Activated CD8-positive, alpha-beta memory T cell treated with anti-CD3 and anti-CD28 coated beads, Interleukin-2, amount 50 U/mL, for 1 hour (primary cell): ENCODE measurements around the gene PRMT7.
A peak's percentile ranks its signal among the peaks of the same experiment; 100 is the strongest.

Experiments
- DNase-seq: peaks from one replicate; pipeline ENCODE4 v3.0.0-alpha.2; 2020; ENCODE audit errors: extremely low read depth

Gene PRMT7, protein sequence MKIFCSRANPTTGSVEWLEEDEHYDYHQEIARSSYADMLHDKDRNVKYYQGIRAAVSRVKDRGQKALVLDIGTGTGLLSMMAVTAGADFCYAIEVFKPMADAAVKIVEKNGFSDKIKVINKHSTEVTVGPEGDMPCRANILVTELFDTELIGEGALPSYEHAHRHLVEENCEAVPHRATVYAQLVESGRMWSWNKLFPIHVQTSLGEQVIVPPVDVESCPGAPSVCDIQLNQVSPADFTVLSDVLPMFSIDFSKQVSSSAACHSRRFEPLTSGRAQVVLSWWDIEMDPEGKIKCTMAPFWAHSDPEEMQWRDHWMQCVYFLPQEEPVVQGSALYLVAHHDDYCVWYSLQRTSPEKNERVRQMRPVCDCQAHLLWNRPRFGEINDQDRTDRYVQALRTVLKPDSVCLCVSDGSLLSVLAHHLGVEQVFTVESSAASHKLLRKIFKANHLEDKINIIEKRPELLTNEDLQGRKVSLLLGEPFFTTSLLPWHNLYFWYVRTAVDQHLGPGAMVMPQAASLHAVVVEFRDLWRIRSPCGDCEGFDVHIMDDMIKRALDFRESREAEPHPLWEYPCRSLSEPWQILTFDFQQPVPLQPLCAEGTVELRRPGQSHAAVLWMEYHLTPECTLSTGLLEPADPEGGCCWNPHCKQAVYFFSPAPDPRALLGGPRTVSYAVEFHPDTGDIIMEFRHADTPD

DNA sequence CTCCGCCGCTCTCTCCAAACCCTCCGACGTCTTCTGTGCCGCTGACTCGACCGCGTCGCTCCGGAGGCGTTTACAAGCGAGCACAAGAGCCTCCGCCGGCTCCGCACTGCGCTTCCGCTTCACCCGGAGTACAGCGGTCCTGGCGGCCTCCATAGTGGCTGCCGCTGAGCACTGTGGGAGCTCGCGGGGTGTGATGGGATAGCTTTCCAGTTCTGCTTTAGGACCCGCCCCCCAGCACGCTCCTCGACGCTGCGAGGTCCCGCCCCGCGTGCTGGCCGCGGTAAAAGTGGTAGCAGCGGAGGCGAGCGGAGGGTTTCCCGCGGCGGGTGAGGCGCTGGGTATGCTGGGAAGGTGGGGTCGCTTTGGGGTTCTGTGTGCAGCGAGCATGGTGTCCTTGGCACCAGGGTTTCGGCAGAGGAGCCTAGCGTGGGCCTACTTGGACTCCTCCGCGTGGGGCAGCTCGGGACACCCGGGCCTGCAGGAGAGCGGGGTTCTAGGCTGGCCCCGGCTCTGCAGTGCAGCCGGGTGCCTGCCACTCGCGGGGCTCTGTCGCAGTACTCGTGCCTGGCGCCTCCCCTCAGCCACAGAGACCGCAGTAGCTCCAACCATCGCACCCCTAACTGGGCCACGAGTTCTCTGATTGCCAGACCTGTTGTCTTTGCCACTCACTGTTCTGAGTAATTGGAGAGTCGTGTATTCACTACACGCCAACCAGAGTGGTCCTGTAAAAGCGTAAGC is at the start of gene PRMT7, which contains the start of gene SLC7A6OS:
Gene PRMT7 (plus strand): TSS at position 246 of the 738 bp plus-strand sequence. CDS start 4,961 bp downstream, outside the sequence.
Gene SLC7A6OS (minus strand): TSS at position 173 of the 738 bp plus-strand sequence. CDS start 20 bp downstream, at position 153.
- DNase-seq: peak; percentile 78

DNA sequence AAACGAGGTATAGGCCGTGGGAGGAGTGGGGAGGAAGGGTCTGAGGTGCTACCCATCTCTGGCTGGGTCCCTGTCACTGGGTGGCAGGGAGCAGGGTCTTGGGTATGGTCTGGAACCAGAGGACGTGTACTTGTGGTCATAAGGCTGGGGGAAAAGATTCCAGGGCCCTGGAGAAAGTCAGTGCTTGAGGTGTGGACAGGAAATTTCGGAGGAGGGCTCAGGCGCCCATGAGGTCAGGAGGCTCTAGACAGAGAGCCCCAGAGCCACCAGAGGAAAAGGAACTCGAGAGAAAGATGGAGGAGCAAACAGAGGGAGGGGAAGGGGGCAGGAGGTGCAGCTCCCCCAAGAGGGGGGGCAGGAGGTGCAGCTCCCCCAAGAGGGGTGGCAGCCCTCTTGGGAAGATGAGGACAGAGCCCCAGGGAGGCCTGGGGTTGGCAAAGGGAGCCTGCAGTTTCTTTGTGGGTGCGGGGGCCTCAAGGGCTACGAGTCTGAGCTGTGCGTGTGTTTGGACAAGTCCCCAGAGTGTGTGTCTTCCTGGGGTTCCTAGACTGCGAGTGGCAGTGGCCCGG is 47.2 kb upstream of the PRMT7 start:
- no peak for DNase-seq

DNA sequence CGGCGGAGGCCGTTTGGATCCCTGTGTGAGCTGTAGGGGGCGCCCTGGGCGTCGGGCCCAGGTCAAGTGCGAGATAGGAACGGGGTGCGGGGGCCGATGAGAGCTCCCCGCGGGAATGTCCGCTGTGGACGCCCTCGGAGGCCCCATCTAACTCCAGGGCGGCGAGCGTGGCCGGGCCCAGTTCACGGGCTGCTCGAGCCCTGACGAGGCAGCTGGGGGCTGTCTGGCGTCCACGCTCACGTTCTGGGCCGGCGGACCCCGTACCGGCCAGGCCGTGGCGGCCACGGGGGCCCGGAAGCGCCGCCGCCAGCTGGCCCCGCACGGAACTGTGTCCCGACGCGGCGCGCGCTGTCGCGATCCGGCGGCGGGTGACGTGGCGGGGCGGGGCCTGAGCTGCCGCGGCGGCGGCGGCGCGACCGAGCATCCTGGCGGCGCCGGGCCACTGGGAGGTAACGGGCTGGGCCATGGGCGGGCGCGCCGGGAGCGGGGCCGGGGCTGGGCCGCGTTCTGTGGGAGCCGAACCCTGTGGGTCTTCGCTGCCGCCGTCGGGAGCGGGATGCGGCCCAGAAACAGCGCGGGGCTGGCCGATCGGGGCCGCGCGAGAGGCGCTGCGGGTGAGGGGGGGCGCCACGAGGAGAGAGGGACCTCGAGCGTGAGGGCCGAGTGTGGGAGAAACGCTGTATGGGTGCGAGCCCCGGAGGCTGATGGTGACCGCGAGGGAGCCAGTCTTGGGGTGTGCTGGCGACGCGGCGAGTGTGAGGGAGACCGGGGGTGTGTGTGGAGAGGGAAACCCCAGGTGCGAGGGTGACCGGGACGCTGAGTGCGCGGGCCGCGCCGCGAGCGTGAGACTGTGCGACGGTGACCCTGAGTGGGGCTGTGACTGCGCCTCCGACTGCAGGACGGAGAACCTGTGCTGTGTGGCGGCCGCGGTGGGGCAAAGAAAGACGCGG is 46.4 kb upstream of the PRMT7 start, which contains the start of gene SLC7A6:
Gene SLC7A6 (plus strand): TSS at position 399 of the 950 bp plus-strand sequence. CDS start 10,201 bp downstream, outside the sequence.
- DNase-seq: no peak

DNA sequence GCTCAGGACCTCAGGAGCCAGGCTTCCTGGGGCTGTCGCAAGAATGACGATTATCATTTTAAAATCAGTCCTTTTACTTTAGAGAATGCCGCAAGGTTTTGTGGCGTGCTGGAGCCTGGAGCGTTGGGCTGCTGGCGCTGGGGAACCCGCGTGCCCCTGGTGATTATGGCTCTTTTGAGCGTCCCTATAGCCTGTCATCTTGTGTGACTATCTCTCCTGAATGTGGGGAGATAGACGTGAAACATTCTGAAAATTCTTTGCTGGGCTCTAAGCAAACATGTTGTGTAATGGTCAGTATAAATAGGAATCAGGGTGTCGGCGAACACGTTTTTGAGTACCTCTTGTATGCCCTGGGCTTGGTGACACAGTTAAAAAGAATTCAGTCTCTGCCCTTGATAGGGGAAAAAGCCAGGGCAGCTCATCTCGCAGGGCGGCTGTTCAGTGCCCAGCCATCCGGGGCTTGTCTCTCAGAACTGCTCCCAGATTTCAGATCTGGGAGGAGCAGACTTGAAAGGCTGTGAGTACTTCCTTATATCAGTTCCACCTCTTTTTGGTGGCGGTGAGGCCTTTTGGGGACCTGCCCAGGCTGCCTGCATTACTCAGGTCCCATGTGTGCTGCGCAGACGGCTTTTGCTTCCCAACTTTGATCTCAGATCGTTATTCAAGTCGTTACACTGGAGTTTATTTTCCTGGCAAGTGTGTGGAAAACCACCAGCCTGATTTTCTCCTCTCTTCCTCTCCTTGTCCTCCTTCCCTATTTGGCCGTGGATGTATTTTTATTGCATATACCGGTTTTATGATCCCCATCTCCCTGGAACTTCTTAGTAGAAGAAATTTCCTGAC is 45.5 kb upstream of the PRMT7 start:
- no peak for DNase-seq

DNA sequence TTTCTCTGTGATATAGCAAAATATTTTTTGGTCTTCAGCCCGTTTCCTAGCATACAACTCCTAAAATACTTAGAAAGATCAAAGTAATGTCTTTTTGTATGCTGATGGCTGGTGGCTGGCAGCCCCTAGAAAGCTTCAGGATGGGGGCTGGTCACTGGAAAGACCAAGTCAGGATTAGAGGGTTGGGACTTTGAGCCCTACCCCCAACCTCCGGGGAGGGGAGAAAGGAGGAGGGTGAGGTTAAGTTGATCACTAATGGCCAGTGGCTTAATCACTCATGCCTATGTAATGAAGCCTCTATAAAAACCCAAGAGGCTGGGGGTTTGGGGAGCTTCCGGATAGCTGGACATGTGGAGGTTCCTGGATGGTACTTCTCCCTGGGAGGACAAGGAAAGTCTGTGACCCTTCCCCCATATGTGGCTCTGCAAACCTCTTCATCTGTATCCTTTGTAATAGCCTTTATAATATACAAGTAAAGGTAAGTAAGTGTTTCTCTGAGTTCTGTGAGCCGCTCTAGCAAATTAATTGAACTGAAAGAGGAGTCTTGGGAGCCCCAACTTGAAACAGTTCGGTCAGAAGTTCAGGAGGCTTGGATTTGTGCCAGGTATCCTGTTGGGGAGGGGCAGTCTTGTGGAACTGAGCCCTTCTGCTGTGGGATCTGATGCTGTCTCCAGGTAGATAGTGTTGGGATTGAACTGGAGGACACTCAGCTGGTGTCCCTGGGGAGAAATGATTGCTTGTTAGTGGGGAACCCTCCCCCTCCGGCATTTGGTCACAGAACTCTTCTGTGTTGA is 43.0 kb upstream of the PRMT7 start:
- DNase-seq: no peak

DNA sequence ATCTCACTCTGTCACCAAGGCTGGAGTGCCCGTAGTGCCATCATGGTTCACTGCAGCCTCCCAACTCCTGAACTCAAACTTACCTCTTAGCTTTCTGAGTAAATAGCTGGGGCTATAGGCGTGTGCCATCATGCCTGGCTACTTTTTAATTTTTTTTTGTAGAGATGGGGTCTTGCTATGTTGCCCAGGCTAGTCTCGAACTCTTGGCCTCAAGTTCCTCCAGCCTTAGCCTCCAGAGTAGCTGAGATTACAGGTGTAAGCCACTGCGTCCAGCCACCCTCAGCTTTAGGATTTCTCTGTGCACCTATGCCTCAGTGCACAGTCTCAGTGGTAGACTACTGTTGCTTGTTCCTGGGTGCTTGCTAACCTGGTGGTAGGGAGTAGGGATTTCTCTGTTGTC is 41.0 kb upstream of the PRMT7 start:
- DNase-seq: no peak

DNA sequence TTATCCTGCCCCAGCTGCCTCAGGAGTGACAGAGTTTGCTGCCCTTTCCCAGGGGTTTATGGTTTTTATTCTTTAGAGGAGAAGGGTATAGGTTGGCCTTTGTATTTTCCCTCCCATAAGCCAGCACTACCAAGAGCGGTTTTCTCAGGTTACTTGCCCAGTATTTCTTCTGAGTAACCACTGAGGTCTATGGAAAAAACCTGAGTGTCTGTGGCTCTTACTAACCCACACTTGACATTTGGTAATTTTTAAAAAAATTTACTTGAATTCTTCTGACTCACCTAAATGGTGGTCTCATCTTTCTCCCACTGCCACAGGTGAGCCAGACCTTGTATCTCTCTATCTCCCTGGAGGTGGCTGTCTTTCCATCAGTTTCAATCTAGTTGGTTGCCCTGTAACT is 40.5 kb upstream of the PRMT7 start:
- DNase-seq: no peak

DNA sequence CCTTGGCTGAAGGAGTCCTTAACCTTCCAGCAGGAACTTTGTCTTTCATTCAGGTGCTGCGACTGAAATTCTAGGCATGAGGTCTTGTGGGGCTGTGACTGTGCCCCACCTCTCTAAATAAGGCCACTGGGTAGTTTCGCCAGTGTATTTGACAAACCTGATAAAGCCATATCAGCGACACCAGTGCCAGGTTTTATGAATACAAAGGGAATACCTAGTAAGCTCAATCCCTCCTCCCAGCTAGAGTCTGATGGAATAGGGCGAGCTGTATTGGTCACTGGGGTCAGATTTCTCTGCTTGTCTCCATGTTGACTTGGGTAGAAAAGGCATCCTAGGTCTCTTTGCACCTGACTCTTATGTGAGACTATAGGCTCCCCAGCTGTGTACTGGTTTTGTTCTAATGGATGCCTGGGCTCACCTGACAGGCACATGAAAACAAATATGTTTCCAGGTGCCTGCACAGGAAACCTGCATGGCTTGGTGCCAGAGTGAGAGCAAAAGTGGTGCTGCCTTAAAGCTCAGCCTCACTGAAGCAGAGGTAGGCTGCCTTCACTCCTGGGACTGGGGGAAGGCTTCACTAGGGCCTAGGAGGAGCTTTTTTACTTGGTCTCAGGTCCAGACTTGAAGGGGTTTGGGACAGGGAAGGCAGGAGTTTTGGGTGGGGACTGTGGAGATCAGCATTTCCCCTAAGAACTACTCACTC is 38.2 kb upstream of the PRMT7 start:
- no peak for DNase-seq

DNA sequence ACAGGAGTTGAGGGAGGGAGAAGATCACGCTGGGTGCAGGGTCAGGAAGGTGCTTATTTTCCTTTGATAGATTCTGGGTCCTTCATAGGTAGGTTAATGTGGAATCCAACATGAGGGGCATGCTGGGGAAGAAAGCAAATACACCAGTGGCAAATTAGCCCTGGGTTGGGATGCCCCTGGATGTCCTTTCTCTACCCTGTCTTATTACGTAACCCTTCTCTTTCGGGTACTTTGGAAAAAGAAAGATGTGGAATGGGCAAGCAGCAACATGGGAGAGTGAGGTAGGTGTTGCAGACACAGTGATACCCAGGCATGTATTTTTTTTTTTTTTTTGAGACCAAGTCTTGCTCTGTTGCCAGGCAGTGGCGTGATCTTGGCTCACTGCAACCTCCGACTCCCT is 37.4 kb upstream of the PRMT7 start:
- no peak for DNase-seq

DNA sequence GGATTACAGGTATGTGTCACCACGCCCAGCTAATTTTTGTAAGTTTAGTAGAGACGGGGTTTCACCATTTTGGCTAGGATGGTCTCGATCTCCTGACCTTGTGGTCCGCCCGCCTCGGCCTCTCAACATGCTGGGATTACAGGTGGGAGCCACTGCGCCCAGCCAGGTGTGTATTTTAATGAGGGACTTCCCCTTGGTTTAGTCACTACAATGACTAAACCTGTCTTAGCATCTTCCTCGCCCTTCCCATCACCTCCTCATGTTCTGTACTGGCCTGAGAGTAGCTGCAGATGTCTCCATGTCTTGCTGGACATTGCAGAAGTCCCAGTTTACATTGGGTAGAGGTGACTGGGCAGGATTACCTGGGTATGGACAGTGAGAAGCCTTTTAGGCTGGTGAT is 36.9 kb upstream of the PRMT7 start:
- DNase-seq: no peak

DNA sequence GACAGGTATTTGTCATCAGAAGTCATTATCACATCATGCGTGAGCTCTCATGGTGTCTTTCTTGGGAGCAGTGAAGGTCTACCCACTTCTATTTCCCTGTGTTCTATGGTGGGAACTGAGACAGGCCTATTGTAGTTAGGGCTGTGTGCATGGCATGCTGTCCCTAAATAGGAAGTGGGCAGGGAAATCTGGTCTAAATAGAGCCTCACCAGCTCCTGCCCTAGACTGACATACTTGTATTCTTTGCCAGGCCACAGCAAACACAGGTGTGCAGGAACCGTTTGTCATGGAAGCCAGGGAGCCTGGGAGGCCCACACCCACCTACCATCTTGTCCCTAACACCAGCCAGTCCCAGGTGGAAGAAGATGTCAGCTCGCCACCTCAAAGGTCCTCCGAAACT is 36.4 kb upstream of the PRMT7 start:
- no peak for DNase-seq

DNA sequence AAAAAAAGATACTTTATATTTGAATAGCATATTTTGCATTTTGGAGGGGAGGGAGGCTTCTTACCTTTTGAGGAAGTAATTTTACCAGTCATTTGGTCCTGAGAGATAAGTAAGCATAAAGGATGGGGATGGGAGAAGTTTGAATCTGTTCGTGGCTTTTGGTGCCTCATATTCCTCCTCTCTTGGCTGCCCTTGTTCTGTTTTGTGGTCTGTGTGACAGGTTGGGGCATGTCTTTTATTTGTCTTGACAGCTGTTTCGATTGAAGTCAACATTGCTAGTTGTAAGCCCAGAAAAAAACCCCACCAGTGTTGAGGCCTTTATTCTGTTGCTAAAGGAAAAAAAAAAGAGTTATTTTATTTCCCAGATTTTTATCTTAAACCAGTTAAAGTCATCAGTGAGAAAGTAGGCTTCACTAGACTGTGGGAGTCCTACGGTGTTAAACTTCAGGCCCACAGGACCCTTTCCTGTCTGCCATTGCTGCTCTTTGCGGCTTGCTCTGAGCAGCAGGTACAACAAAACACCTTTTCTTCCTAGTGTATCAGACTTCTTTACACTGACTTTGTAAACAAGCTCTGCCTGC is 35.1 kb upstream of the PRMT7 start:
- no peak for DNase-seq

DNA sequence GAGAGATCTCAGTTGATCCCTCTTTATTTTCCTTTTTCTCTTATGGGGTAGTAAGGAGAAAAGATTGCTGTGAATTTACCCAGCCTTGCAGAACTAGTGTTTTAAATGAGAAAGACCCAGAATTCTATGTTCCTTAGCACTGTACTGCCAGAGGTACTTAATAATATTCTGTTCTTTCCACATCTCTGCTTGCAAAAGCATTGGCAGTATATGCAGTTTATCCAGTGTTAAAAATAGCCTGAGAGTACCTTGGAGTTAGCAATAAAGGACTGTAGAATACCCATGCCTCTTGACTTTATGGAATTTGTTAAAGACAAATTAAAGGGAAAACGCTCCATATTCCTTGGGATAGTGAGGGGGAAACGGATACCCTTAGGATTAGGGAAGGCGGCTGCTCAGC is 34.6 kb upstream of the PRMT7 start:
- no peak for DNase-seq

DNA sequence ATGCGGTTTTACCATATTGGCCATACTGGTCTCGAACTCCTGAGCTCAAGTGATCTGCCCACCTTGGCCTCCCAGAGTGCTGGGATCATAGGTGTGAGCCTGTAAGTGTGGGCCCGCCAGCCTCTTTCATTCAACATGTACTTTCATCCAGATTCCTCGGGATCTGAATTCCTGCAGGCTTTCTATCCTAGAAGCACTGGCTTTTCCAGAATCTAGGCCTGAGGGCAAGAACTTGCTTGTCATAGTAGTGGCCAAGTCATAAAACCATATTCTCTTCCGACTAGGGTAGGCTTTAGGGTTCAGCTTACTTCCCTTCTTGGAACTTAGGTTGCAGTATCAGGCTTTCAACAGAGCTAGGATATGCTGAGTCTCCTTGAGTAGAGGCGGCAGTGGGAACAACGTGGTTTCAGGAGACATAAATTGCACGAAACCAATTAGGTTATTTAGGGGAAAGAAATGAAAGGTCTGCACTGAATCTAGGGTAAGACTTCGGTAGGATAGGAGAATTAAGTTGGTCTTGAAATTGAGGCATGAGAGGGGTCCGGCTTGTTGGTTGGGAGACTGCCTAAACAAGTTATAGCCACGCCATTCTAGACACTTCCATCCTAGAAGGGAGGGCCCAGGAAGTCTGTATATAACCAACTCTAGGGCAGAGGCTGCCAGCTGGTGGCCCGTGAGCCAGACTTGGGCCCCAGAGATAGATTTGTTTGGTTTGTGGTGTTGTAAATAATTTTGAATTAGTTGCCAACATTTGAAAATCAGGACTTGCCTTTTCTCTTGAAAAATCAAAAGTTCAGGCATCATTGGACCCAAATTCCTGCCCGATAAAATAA is 30.9 kb upstream of the PRMT7 start:
- no peak for DNase-seq

DNA sequence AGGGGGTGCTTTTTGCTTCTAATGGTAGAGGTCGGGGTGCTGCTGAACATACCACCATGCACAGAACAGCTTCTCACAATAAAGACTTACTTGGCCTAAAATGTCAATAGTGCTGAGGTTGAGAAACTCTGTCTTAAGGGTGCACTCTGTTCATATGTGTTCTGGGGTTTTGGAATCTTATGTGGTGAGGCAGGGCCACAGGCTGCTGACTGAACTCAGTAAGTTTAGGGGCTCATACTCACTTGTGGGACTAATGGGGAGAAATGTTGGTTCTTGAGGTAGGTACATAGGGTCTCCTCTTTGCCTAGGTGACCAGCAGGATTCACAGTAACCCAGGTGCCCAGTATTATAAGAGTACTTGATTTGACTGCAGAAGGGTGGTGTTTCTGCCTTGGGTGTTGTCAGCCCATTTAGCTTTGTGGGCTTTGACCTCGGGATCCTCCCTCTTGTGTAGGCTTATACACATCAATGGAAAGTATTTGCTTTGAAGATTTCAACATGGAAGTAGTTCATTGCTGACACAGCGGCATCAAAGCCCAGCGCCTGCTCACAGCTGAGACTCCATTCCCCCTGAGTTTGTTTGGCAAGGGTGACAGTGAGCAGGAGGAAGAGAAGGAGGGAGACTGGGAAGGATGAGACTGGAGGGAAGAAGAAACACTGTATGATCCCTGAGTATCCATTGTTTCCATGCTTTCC is 29.3 kb upstream of the PRMT7 start:
- no peak for DNase-seq

DNA sequence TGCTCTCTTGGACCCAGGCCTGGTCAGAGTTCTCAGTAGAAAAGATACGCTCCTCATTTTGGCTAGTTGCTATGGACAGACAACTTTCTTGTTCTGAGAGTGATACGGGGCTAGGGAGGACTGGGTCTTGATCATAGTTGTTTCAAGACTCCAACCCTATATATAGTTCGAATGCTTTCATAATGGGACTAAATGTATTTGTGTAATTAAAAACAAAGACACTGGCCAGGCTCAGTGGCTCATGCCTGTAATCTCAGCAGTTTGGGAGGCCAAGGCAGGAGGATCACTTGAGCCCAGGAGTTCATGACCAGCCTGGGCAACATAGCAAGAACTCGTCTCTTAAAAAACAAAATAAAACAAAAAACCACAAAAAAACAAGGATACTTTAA is 28.8 kb upstream of the PRMT7 start:
- DNase-seq: no peak

DNA sequence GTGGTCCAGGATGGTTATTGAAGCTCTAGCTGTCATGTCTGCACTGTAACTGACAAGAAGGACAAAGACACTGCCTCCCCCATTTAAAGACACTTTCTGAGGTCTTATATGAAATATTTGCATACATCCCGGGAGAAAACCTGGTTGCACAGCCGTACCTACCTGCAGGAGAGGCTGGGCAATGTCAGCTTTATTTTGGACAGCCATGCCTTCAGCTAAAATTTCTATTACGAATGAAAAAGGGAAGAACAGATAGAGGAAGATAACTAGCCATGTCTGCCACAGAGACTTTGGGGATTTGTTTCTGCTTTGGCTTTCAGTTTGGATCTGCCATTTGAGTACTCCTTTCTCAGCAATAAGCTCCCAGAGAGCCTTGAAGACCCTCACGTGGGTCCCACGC is 27.5 kb upstream of the PRMT7 start:
- DNase-seq: no peak
